Measurements from ENCODE around the gene RBM5.
A peak's percentile ranks its signal among the peaks of the same experiment; 100 is the strongest.

RBM5 gene

GRCh38 chr3:50121072-50122032, 32.6 kb downstream of the RBM5 start:
- DNase-seq (ENCODE audit: low read depth, low spot score) = peak; percentile 89

GRCh38 chr3:50122071-50122470, 33.4 kb downstream of the RBM5 start:
- no peak for DNase-seq (ENCODE audit: low read depth, low spot score)

- no peak for DNase-seq (ENCODE audit: low read depth, low spot score)
Observed at GRCh38 chr3:50122661-50123391, 34.1 kb downstream of the RBM5 start.

DNA sequence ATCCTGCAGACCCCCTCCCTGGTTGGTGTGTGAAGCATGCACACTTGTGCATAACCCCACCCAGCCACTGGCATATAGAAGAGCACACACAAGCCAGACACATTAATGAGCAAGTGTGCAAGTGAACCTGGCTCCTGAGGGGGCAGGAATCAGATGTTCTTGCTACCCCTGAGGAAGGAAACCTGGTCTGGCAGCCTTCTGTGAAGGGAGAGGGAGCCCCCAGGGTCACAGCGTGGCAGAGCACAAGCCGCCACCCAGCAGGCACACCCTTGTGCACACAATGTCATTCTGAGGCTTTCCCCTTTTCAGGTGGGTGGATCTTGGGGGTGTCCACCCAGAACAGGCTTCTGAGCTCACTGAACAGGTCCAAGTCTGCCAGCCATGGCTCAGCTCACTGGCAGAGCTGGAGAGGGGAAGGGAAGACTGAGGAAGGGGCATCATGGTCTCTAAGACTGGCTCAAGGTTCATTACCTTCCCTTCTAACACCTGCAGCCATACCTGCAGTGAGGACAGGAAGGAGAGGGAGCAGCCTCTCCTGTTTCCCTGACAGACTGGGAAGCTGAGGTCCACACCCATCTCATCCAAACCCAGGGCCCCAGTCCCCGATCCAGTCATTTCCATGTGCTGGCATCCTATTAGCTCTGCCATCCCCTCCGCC, 34.8 kb downstream of the RBM5 start:
- DNase-seq (ENCODE audit: low read depth, low spot score) = no peak

DNA sequence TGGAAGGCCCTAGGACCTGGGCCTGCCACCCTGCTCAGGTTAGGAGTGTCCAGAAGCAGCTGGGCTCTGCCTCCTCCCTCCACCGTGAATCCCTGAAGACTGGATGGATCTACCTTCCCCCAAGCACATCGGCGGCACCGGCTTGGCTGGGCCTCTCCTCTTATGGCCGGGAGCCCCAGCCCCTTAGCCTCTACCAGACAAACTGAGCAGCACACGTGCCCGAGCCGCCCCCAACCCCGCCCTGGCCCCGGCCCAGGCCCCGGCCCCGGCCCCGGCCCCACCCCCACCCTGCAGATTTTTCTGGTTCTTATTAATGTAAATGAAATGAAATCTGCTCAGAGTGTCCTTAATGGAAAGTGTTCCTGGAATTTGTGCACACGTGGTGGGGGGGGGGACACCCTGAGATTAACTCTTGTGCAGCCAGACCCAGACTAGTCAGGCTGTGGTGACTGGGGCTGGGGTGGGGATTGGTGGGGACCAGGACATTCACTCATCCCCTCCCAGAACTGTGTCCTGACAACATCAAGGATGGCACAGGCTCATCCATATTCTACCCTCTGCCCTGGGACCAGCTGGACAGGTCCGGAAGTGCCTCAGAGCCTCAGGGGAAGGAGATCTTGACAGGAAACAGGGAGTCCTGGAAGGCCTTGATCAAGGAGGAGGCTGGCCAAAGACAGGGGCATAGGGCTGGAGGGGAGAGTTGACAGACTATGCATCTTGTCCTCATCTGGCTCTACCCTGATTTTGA, 35.5 kb downstream of the RBM5 start:
- DNase-seq (ENCODE audit: low read depth, low spot score) = no peak

- no peak for DNase-seq (ENCODE audit: low read depth, low spot score)
Observed at GRCh38 chr3:50124800-50125178, 36.1 kb downstream of the RBM5 start.

DNA sequence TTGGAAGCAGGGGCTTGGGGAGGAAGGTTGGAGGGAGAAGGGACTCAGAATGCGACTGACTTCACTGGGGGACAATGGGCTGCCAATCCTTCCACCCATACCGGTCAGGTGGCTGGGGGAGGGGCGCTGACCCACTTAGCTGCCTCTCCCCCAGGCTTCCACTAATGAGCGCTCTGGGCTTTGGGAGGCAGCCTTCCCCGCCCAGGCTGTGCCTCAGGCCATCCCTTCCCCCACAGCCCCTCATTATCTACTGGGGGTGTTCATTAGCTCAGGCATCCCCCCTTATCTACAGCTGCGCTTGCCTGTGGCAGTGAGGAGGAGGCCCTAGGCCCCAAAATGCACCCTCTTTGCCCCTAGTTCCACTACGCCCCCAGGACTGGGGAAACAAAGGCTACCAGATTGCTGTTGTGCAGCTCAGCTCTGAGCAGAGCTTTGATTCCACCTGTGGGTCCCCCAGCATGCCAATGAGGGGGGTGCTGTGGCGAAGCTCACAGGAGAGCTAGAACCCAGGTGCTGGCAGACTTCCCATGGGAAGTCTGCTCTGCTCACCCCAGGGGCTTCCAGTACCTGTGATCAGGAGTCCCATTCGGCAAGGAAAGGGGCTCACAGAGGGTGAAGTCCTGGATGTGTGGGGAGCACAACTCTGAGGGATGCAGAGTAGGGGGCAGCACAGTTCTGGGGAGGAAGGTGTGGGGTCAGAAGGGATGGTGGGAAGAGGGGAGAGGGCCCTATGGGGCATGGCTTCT, 37.0 kb downstream of the RBM5 start:
- DNase-seq (ENCODE audit: low read depth, low spot score) = no peak

DNA sequence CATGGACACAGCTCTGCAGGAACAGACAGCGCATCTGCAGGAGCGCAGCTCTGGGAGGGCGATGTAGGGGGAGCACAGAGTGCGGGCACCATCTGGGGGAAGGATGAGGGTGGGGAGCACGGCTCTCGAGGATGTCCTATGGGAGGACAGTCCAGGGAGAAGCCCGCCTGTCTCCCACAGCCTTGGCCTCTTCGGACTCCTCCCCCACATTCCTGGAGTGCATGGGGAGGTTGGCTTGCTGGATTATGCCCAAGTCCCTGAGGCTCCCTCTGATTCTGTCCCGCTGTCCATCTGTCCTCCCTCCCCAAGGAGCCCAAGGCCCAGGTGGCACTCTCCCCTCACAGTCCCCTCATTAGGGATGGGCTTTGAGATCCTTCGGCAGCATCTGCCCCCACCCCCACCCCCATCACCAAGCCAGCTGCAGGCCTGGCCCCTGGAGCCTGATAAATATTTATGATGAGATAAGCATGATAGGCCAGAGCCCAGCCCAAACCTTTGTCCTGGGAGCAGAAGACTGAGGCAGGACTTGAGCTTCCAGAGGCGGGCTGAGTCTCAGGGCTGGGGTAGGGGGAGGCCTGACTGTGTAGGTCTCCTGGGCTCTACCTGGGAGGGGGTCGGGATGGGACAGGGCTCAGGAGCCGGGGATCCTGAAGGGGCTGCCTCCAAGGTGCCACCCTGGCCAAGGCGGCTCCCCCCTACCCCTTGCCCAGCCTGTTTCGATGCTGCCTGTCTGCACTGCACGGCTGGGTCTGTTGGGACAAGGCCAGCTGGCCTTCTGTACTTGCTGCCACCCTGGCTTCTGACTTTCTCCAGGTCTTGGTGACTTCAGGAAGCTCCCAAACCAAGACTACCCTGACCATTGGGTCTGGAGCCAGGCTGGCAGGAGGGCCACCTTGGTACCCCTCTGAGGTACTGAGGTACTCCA, 37.8 kb downstream of the RBM5 start:
- DNase-seq (ENCODE audit: low read depth, low spot score) = peak; percentile 72

DNA sequence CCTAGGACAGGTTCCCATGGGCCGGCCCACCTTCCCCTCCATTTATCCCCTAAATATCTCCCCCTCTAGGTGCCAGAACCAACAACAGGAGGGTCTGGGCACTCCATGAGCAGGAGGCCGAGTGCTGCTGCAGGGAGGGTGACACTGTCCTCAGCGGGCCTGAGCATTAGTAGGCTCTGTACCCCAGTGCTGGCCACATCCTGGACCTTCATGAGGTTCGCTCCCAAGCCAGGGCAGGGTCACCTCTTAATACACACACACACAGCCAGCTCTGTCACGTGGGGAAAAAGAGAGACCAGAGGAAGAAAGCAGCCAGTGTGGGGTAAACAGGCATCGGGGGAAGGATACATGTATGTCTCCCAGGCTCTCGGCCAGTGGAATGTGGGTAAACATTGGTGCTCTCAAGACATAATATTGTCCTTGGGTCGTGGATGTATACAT, 38.6 kb downstream of the RBM5 start:
- DNase-seq (ENCODE audit: low read depth, low spot score) = no peak

DNA sequence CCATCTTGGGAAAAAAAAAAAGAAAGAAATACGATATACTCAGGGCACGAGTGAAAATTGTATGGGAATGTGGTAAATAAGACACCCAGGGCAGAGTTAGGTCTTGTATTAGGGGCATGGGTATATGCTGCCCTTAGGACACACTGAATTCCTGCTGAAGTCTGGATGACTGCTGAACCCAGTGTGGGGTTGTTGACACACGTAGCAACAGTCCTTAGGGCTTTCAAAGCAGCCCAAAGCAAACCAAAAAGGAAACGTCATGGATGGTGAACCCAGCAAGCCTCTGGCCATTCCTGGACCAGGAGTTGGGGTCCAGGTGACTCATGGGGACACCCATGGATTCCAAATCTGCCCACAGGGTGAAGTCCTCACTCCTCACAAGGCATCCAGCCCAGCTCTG, 39.3 kb downstream of the RBM5 start:
- no peak for DNase-seq (ENCODE audit: low read depth, low spot score)

- DNase-seq (ENCODE audit: low read depth, low spot score) = no peak
Observed at GRCh38 chr3:50130436-50130835, 41.7 kb downstream of the RBM5 start.

- DNase-seq (ENCODE audit: low read depth, low spot score) = no peak
Observed at GRCh38 chr3:50132421-50133282, 43.9 kb downstream of the RBM5 start.

DNA sequence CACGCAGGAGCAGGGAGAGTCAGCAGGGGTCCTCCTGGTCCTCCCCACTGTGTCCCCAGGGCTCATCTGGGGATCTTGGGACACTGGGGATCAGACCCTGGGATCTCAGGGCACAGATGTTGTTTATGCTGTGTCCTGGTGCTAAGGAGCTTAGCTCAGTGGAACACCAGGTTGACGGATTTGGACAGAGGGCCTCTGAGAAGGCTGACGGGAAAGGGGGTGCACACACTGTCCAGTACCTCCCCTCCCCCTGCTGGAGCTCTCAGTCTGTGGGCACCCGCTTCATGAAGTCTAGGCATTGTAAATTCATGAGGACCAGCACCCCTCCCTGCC, 44.5 kb downstream of the RBM5 start:
- DNase-seq (ENCODE audit: low read depth, low spot score) = no peak

DNA sequence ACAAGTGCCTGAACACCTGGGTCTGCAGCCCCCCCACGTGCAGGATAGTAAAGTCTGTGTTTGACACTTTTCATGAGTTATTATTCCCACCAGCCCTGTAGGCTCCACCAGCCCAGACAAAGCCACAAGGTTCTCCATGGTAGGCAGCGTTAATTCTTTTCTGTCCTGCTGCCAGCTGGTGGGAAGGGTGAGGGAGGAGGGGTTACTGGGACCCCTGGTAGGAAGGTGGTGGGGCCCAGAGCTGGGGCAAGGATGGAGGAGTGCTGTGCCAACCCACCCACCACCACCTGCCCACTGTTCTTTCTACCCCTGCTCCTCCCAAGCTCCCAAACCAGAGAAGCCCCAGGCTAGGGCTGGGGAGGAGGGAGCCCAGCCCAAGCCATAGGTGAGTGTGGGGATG, 45.6 kb downstream of the RBM5 start:
- DNase-seq (ENCODE audit: low read depth, low spot score) = no peak

GRCh38 chr3:50135964-50136363, 47.2 kb downstream of the RBM5 start:
- DNase-seq (ENCODE audit: low read depth, low spot score) = no peak

DNA sequence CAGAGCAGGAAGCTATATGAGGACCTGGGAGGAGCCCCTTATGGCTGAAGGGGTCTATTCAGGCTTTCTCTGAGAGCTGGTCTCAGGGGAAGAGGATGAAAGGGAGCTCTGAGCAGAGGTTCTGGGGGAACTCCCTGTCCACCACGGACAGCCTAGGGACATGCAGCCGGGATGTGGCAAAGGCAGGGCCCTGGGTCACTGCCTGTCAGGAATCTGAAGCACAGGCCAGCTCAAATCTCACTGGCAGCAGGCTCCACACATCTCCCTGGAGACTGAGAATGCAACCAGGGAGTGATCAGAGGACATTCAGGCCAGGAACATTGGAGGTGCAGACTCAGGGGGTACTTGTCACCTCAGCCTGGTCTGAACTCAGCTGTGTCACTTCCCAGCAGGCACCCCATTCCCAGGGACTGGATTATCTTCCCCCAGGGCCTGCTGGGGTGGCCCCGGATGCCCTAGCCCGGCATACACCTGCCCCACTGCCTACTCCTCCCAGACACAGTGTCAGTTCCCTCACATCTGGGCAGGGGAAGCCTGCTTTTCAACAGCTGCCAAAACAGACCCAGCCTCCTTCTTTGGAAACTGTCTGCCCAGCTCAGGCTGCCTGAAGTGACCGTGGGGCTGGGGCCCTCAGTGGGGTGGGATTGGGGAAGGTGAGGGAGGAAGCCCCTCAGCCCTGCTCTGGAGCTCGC, 48.1 kb downstream of the RBM5 start:
- no peak for DNase-seq (ENCODE audit: low read depth, low spot score)

GRCh38 chr3:50137531-50137930, 48.8 kb downstream of the RBM5 start:
- no peak for DNase-seq (ENCODE audit: low read depth, low spot score)

Data from astrocyte of the hippocampus (primary cell).